ENCODE data around the gene RANBP10.
"Not testable (repeated sequence)": the region's sequence is repeated elsewhere in the genome, so short reads cannot be mapped to it uniquely, and the experiment has no call there.

Gene RANBP10

DNA sequence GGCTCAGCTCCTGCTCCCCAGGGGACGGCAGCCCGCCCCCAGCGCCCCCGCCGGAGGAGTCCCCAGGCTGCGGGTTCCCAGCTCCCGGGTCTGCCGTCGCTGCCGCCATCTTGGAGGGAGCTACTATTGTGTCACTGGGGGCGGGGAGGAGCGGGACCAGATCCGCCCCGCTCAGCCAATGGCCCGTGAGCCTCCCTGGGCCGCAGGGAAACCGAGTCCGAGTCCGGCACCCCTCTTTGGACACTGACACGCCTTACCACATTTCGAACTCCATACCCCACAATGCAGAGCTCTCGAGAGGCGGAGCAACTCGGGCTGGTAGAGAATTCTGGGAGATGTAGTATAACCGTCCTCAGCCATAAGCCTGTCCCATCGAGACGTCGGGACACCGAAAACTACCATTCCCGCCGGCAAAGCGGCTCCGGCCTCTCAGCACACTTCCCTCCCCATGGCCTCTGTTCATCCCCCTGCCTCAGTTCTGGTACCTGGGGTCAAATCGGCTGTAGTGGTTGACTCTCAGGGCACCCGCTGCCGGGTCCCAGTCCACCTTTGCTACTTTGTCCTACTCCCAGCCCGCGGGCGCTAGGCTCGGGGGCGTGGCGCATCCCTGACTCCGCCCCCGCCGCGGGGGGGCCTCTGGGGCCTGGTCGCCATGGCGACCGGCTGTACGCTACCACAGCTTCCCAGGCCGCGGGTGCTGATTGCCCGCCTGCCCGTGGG, at the start of gene RANBP10, which contains the start of gene TSNAXIP1:
Gene RANBP10 (minus strand): TSS at position 133 of the 720 bp plus-strand sequence. CDS start 24 bp downstream, at position 109.
Gene TSNAXIP1 (plus strand): TSS at position 462 of the 720 bp plus-strand sequence. CDS start 261 bp downstream, outside the sequence.
- peak; percentile 94 for DNase-seq (ENCODE audit: low read depth, low spot score)

DNA sequence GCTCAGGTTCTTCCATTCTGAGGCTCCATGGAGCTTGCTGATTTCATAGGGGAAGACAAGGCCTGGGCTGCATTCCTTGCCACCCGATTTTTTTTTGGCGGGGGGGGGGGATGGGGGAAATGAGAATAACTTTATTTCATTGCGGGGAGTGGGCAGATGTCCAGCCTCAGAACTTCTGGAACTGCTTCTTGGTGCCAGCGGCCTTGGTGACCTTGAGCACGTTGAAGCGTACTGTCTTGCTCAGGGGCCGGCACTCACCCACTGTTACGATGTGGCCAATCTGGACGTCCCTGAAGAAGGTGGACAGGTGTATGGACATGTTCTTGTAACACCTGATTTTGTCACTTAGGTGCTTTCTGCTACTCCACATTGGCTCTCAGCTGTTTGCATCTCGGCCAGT, 49.4 kb upstream of the RANBP10 start:
- DNase-seq (ENCODE audit: low read depth, low spot score): no peak

DNA sequence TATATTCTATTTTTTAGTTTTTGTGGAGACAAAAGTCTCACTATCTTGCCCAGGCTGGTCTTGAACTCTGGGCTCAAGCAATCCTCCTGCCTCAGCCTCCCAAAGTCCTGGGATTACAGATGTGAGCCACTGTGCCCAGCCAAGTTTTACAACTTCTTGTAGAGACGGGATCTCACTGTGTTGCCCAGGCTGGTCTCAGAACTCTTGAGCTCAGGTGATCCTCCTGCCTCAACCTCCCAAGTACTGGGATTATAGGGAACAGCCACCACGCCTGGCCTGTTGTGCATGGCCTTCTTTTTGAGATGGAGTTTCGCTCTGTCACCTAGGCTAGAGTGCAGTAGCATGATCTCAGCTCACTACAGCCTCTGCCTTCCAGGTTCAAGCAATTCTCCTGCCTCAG, 47.3 kb upstream of the RANBP10 start:
- DNase-seq (ENCODE audit: low read depth, low spot score): no peak

DNA sequence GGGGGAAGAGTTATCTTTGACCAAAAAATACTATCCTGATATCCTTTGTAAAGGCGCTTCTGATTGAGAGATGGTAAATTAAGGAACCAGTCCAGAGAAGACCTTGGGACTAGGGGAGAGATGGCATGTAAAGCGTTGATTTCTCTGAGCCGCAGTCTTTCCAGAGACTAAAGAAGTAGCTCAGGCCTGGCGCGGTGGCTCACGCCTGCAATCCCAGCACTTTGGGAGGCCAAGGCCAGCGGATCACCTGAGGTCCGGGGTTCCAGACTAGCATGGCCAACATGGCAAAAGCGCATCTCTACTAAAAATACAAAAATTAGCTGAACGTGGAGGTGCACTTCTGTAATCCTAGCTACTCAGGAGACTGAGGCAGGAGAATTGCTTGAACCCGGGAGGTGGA, 41.8 kb upstream of the RANBP10 start:
- no peak for DNase-seq (ENCODE audit: low read depth, low spot score)

DNA sequence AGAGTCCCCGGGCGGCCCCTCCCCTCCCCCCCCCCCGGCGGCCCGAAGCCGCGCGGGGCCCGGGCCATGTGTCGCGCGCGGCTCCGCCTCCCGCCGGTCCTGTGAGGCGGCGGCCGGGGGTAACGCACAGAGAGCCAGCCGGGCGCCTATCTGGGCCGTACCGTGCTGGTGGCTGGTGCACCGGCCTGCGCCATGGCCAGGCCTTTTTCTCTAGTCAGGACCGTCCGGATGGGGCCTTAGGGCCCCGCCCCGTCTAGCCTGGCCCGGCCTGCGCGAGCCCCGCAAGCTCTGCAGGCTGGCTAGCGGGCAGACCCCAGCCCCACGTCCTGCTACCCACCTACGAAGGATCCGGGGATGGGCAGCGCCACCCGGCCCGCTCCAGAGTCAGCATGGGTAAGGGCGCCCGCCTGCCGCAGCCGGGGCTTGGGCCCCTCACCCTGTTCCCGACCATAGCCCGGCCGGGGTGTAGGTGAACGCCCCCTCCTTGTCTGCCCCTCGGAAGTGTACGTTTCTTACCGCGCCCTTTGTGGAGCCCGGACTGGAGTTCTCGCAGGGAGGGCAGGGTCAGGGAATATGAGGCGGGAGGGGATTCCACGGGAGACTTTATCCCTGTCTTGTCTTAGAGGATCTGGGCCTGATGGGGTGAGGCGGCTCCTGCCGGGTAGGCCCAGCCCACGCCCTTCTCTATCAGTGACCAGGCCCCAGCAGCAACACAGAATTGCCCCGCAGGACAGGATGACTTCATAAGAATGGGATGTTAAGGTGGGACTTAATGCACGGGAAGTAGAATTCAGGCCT, 40.9 kb upstream of the RANBP10 start, which contains the start of gene CENPT:
Gene CENPT (minus strand): TSS at position 630 of the 798 bp plus-strand sequence. CDS start 13,834 bp downstream, outside the sequence.
- DNase-seq (ENCODE audit: low read depth, low spot score): no peak

DNA sequence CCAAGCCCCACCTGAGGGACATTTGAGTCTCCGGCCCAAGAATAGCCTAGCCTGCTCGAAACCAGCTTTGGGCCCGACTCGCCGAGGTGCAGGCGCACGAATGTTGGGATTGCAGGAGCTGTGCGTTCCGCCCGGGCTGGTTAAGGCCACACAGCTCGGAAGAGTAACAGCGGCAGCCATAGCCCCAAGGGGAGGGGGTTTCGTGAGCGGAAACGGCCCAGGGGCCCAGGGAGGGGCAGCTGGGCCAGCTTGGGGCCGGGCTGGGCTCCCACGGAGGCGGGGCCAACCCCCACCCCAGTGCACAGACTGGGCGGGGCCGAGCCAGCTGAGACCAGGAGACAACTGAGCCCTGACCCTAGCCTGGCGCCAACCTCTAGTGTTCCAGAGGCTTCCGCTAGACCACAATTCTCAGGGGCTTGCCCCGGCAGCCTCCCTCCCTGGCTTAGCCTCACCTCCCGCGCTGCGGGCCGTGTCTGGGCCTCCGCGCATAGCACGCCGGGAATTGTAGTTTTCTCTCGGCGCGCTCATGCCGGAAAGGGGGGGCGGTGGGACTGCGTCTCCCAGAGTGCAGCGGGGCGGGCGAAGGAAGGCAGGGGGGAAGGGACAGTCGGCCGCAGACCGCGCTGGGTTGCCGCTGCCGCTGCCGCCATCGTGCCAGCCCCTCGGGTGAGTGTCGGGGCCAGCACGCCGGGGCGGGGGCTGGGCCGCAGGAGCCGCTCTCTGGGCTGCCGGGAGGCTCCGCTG, 40.1 kb upstream of the RANBP10 start, which contains the start of gene NUTF2:
Gene NUTF2 (plus strand): TSS at position 614 of the 744 bp plus-strand sequence. CDS start 18,198 bp downstream, outside the sequence.
- peak; percentile 91 for DNase-seq (ENCODE audit: low read depth, low spot score)

DNA sequence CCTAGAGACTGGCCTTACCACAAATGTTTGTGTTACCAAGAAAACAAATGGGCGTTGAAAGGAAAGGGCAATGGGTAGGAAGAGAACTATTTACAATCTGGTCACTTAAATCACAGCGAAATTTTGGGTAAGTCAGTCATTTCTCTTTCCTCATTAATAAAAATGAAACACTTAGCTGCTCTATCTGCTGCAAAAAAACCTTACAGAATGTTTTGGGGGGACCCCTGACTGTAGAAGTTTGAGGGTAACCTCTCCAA, 39.6 kb upstream of the RANBP10 start:
- no peak for DNase-seq (ENCODE audit: low read depth, low spot score)

DNA sequence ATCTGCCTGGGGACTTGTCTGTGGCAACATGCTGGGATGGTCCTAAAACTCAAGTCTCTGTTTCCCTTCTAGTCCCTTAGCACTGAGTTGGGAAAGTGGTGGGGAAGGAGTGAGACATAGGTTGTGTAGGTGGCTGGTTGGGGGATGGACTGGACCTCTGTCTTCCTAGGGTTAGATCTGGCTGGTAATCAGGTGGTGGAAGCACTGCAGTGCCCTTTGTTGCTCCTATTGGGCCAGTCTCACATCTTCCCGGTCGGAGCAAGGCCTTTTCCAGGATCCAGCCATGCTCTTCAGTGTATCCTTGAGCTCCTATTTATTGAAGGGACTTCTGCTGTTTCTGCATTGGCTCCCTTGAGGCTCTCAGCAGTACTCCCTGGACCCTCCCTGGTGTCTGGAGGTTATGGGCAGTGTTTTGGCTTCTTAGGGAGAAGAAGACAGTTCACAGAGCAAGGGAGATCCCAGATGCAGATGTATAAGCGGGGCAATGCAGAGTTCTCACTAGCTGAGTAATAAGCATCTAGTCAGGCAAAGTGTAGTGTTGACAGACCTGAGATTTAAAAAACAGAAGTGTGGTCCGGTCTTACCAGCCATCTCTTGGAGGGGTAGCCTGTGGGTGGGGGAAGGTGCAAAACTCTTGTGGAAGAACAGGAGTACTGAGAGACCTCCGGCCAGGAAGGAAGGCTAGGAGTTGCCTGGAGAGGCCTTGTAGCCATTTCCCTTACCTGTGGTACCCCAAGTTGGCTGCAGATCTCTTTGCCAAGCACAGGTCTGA, 39.1 kb upstream of the RANBP10 start:
- no peak for DNase-seq (ENCODE audit: low read depth, low spot score)

DNA sequence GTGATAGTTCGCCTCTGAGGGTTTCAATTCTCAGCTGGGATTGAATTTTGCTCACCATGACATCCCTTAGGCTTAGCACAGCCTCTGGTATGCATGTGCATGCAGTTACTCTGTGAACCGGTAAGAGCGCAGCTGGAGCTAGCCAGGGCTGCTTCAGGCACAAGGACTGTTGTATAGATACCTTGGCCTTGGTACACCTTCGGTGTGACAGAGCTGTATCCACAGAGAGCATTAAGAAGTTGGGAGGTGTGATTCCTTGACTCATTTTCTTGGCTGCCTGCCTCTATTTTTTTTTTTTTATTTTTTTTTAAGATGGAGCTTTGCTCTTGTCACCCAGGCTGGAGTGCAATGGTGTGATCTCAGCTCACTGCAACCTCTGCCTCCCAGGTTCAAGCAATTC, 38.1 kb upstream of the RANBP10 start:
- DNase-seq (ENCODE audit: low read depth, low spot score): no peak

DNA sequence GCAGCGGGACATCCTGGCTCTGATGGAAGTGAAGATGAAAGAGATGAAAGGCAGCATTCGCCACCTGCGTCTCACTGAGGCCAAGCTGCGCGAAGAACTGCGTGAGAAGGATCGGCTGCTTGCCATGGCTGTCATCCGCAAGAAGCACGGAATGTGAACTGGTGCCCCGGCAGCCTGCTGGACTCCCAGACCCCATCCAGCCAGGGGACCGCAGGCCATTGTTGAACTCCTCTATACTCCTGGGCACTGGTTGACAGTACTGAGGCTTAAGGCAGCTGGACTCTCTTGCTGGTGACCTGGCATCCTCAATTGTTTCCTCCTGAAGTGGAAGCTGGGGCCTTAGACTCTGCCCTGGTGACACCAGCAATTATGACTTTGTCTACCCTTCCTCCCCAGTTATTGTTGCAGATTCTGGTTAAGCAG, 37.0 kb upstream of the RANBP10 start:
- no peak for DNase-seq (ENCODE audit: low read depth, low spot score)

DNA sequence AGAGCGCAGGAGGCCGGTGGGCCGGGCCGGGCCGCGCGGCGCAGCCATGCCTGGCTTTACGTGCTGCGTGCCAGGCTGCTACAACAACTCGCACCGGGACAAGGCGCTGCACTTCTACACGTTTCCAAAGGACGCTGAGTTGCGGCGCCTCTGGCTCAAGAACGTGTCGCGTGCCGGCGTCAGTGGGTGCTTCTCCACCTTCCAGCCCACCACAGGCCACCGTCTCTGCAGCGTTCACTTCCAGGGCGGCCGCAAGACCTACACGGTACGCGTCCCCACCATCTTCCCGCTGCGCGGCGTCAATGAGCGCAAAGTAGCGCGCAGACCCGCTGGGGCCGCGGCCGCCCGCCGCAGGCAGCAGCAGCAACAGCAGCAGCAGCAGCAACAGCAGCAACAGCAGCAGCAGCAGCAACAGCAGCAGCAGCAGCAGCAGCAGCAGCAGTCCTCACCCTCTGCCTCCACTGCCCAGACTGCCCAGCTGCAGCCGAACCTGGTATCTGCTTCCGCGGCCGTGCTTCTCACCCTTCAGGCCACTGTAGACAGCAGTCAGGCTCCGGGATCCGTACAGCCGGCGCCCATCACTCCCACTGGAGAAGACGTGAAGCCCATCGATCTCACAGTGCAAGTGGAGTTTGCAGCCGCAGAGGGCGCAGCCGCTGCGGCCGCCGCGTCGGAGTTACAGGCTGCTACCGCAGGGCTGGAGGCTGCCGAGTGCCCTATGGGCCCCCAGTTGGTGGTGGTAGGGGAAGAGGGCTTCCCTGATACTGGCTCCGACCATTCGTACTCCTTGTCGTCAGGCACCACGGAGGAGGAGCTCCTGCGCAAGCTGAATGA, 36.4 kb upstream of the RANBP10 start:
- peak; percentile 23 for DNase-seq (ENCODE audit: low read depth, low spot score)

DNA sequence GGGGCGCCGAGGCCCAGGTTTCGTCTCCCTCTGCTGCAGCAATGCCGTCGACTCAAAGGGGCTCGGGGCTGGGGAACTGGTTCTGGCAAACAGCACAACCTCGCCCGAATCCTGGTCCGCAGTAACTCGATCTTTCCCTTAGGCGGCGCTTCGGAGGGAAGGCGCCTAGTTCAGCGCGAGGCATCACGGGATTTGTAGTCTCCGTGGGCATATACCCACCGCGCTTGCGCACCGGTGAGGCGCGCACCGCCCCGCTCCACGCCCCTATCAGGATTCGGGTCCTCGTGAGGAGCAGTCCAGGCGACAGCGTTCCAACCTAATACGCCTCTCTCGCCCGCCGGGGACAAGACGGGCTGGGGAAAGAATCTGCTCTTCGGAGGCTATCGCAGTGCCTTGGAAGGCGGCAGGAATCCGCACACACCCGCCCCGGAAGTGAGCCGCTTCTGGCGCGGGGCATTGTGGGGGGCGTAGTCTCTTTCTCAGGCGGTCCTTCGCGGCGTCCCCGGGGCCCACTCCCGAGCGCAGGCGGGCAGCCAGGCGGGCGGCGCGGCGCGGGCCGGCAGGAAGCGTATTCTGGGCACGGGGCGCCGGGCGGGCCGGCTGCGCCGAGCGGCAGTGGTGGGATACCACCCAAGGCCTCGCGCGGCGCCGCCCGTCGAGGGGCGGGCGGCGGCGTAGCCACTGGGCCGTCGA, 35.6 kb upstream of the RANBP10 start, which contains the start of gene THAP11:
Gene THAP11 (plus strand): TSS at position 505 of the 693 bp plus-strand sequence. CDS start 235 bp downstream, outside the sequence.
- peak; percentile 93 for DNase-seq (ENCODE audit: low read depth, low spot score)

DNA sequence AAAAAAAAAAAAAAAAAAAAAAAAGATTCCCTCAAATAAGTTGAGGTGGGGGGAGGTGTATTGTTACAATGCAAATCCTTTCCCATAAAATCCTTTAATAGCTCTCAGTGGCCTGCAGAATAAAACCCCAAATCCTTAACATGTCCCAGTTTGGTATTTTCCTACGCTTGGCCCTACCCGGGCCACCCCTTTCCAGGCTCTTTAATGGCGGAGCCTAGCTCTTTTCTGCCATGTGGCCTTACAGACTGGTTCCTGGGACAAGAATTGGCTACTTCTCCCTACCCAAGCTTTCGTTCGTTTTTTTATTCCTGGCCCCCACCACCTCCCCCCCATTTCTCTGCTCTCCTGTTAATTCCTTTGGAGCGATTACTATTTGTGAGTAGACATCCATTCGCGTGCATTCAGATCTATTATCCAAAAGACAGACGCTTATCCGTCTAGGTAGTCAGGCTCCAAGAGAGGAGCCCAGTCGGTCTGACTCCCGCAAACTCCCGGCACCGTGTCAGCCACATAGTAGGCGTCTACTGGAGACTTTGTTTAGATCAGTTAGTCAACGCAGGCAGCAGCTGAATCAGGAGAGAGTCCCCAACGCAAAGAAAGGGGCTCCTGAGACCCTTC, 34.9 kb upstream of the RANBP10 start:
- DNase-seq (ENCODE audit: low read depth, low spot score): no peak

DNA sequence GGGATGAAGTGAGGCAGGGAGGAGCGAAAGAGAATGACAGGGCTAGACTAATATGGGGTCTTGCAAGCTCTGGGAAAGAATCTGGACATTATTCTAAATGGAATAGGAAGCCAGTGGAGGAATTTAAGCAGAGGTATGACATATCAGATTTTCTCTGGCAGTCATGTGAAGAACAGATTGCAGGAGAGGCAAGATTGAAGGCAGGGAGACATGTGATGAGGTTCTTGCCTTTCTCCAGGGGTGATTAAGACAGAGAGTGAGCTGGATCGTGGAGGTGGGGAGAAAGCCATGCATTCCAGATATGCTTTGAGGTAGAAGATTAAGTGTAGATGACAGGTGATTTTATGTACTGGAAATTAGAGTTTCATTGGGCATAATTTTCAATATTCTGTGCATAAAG, 31.5 kb upstream of the RANBP10 start:
- DNase-seq (ENCODE audit: low read depth, low spot score): no peak

DNA sequence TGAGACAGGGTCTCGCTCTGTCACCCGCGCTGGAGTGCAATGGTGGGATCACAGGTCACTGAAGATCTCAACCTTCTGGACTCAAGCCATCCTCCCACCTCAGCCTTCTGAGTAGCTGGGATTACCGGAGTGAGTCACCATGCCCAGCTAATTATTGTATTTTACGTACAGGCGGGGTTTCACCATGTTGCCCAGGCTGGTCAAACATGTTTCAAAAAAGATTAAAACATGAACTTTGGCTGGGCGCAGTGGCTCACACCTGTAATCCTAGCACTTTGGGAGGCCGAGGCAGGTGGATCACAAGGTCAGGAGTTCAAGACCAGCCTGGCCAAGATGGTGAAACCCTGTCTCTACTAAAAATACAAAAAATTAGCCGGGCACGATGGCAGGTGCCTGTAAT, 30.8 kb upstream of the RANBP10 start:
- not testable (repeated sequence) for DNase-seq (ENCODE audit: low read depth, low spot score)

DNA sequence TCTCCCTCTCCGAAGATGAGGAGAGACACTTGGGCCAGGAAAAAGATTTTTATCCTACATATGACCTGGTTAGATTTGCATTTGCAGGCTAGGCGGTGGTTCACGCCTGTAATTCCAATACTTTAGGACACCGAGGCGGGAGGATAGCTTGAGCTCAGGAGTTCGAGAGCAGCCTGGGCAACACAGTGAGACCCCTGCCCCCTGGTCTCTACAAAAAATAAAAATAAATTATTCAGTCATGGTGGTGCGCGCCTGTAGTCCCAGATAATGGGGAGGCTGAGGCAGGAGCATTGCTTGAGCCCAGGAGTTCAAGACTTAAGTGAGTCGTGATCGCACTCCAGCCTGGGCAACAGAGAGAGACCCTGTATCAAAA, 27.9 kb upstream of the RANBP10 start:
- DNase-seq (ENCODE audit: low read depth, low spot score): no peak

DNA sequence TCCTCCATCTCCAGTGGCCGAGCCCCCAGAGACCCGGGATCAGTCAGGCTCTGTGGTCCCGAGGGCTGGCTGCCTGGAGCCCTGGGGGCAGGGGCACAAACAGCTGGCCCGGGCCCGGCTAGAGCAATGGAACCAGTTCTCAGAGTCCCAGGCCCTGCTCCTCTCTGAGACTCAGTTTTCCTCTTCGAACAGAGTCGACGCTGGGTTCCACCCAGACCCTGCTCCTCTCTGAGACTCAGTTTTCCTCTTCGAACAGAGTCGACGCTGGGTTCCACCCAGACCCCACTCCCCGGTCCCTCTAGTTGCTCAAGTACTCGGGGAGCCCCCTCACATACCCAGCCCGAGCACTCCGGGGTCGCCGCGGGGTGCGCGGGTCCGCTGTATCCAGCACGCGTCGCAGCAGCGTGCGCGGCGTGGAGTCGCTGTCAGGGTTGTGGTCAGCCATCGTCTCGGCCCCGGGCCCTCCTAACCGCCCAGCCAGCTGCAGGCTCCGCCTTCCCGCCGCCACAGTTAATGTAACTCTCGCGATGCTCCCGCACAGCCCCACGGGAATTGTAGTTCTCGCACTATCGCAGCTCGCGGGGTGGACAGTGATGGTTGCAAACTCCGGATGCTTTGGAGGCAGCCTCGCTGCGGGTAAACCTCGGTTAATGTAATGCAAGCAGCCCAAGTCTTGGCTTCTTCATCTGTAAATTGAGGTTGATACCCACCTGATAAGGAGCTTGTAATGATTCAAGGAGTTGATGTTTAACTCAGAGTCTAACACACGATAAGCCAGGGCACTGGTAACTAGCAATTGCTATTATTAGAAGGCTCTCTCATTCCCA, 27.3 kb upstream of the RANBP10 start:
- peak; percentile 82 for DNase-seq (ENCODE audit: low read depth, low spot score)

DNA sequence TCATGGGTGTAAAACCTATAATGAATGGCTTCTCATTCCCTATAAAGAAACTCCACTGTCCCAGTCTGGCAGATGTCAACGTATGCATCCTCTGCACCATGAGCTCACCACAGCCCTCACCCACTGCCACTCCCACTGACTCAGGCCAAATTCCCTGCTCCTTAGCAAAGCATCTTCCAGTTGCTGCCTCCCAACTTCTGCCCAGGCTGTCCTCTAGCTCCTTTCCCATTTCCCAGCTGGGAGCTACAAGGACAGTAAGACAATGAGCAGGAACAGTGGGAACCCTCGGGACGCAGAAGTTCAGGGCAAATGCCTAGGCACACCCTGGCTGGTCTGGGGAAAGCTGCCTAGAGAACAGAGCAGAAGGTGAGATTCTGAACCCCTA, 26.7 kb upstream of the RANBP10 start:
- DNase-seq (ENCODE audit: low read depth, low spot score): no peak
